Stimulated activated CD8-positive, alpha-beta memory T cell treated with anti-CD3 and anti-CD28 coated beads, Interleukin-12 subunit alpha, Interleukin-12 subunit beta, amount 100 ng/mL, for 24 hours (primary cell): Measurements from ENCODE around the gene TGFB2.

ENCODE experiments used
- DNase-seq: peaks from one replicate; pipeline ENCODE4 v3.0.0-alpha.2; 2020; ENCODE audit errors: extremely low read depth

The TGFB2 gene

GRCh38 chr1:218361298-218362065, 16.3 kb downstream of the TGFB2 start:
- no peak for DNase-seq

DNA sequence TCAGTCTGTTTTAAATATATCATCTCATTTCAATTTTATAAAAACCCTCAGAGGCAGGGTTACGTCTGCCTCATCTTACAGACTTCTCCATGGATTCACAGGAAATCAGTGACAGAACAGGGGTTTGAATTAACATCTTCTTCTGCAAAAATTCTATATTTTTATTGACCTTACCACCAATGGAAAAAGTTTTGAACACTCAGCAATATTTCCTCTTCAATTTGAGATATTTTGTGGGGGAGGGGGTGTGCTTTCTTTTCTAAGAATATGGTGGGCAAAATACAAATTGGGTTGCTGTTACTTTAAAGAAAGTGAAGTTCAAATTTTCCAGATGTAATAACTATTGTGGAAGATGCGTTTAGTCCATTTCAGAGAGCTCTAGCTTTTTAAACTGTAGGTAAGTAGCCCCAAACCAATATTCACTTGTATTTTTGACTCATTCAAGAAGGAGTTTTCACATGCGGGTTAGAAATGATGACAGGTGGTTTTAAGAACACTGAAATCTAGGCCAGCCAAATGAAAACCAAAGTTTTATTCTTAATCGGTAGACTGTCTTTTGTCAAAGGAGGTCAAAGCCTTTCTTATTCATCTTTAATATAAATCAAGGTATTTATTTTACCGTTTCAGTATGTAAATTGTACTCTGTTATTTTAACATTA, 17.4 kb downstream of the TGFB2 start:
- DNase-seq, result no peak

DNA sequence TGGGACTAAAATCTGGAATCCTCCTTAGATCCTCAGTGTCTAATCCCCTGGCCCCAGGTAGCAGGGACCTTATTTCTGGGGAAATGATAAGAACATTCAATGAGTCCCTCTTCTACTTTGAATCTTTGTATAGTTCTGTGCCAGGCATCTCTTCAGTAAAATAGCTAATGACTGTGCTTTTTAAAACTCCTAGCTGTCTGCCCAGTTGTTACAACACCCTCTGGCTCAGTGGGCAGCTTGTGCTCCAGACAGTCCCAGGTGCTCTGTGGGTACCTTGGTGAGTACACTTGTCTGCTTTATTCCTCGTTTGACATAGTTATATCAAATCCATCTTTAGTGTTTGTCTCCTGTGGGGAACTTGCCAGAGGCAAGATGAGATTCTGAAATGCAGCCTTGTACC, 18.0 kb downstream of the TGFB2 start:
- DNase-seq, result no peak

DNA sequence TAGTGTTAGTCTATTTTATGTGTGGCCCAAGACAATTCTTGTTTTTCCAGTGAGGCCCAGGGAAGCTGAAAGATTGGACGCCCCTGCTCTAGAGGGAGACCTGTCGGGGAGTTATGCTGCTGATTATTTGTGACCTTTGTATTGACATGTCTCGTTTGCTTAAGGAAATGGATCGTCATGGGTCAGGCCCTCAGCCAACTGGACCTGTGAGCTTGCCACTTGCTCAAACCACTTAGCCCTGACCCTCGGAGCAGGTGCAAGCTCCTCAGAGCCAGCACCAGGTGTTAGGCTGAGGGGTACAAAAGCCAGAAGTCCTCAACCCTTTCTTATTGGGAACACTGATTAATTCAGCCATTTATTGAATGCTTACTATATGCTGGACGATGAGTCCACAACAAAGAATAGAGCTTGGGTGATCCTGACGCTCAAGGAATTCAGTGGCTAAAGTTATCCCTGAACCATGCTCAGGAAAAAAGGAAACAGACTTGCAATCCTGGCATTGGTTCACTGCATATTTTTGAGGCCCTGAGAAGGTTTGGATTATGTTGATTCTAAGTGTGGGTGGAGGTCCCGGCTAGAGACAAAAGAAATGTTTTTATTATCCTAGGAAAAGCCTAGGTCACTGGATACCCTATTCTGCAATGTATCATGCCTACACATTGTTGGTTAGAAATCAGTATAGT, 19.0 kb downstream of the TGFB2 start:
- DNase-seq, result no peak

DNA sequence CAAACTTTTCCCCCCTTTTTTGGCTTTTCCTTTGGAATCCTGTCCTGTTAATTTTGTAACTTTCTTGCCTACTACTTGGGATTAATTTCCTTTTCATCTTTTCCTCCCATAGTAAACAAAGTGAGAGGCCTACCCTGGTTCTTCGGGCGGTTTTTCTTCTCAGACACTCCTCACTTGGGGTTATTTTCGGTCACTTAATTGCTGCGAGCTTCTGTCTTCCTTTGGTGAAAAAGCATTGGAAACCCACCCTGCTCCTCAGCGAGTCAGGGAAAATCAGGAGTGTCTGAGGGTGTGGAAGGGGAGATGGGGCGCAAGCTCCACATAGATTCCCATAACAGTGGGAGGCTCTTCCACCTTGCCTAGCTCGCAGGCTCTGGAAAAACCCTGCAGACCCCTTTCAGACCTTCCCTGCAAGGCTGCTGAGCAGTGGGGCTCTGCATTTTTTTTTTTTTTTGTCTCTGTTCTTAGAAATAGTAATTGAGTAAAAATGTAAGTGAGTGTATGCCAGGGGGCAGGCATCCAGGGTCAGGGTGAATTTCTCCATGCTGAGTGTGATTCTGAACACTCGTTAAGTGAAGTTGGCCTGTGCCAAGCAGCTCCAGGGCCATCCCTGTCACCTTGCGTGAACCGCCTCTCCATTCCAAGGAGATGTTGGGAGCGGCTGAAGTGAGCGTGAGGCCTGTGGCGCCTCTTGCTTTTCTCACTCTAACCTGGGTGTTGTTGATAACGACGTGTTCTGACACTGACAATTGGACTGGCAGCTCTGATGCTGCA, 20.3 kb downstream of the TGFB2 start:
- no peak for DNase-seq

DNA sequence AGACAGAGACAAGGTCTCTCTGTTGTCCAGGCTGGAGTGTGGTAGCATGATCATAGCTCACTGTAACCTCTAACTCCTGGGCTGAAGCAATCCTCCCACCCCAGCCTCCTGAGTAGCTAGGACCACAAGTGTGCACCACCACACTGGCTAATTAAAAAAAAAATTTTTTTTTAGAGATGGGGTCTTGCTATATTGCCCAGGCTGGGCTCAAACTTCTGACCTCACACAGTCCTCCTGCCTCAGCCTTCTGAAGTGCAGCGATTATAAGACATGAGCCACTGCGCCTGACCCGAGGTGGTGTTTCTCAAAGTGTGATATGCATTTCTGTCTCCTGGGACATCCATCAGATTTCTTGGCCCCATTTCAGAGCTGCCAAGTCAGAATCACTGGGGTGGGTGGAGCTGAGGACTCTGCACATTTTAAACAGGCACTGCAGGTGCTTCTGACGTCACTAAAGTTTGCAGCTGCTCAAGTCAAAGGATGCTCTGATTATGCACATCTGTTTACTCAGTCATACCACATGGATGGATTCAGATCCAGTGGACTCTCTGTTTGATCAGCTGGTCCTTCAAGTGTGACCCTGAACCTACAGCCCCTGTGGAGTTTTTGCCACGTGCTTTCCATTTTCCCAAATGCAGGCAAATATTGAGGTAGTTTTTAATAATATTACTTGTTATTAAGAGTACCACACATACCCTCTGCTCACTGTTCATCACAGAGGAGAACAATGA, 21.4 kb downstream of the TGFB2 start:
- no peak for DNase-seq

DNA sequence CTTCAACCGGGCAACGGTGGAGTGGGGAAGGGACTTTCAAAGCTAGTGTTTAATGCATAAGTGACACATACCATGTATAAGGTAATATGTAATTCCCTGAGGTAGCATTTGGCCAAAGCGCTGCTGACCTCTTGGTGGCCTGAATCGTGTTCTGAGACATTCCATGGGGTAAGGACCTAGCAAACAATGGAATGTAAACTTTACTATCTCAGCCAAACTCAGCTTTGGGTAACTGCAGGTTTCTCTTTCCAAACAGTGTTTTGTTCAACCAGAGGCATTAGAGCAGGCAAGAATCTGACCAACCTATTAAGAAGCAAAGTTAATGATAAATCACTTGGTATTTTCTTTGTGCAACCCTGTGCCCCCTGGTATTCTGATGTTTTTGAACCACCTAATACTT, 22.0 kb downstream of the TGFB2 start:
- no peak for DNase-seq

- DNase-seq, result no peak
Measured at GRCh38 chr1:218368686-218369085, 23.6 kb downstream of the TGFB2 start.

GRCh38 chr1:218369688-218370511, 24.8 kb downstream of the TGFB2 start:
- DNase-seq, result no peak

DNA sequence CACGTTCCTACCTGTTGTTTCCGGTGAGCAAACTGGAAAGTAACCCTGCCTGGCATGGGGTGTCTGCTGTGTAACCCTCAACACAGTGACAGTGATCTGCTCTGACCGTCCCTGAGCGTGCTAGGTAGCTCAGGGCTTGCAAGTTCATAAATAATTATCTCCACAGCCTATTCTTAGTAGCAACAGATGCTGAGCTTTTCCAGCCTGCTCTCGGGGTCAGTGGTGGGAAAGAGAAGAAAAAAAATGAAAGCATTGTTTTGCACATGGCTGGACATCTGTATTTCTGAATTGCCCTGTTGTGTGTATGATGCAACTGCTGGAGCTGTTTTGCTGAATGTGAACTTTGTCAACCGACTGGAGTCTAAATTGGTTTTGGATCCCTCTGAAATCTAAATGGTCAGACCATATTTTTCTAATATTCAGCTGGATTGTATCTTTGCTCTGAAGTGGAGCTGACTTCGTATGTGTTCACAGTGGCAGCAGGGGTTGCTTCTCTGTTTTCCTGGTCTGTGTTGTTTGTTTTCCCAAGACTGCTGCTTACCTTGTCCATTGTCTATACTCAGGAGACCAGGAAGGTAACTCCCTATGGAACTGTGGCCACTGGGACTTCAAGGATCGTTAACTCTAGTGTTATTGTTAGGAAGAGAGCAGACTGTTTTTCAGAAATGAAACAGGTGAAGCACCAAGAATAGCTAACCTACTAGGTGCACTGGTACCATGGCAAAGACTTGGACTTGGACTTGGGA, 27.0 kb downstream of the TGFB2 start:
- DNase-seq, result no peak

- DNase-seq, result no peak
Measured at GRCh38 chr1:218374401-218375353, 29.5 kb downstream of the TGFB2 start.

DNA sequence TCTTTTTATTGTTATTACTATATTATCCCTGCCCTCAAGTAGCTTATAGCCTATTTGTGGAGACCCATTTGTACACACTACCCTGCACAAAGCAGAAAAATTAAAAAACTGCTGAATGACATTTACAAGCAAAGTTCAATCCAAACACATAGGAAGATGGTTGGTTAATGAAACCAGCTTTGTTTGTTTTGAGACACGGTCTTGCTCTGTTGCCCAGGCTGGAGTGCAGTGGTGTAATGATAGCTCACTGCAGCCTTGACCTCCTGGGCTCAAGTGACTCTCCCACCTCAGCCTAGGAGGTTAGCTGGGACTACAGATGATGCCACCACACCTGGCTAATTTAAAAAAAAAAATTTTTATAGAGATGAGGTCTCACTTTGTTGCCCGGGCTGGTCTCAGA, 31.6 kb downstream of the TGFB2 start:
- DNase-seq, result no peak

- peak; percentile 42 for DNase-seq
Measured at GRCh38 chr1:218377143-218377660, 32.1 kb downstream of the TGFB2 start.

GRCh38 chr1:218380125-218380977, 35.2 kb downstream of the TGFB2 start:
- DNase-seq, result no peak

DNA sequence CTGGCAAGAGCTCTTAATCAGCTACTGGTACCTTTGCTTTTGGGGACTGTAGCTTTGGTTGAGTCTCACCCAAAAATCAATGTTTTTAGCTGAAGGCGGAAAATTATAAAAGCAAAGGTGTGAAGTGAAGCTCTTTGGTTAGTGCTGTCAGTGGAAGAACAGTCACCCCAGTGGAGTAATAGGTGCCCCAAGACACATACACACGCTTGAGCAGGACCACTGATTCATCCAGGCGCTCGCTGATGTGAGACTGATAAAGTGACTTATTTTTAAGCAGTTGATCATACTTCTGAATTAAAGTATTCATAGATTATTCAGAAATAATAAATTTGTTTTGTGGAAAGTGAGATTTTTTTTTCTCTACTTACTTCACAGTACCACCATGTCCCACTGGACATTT, 37.1 kb downstream of the TGFB2 start:
- DNase-seq, result no peak

GRCh38 chr1:218383051-218383450, 37.9 kb downstream of the TGFB2 start:
- no peak for DNase-seq

DNA sequence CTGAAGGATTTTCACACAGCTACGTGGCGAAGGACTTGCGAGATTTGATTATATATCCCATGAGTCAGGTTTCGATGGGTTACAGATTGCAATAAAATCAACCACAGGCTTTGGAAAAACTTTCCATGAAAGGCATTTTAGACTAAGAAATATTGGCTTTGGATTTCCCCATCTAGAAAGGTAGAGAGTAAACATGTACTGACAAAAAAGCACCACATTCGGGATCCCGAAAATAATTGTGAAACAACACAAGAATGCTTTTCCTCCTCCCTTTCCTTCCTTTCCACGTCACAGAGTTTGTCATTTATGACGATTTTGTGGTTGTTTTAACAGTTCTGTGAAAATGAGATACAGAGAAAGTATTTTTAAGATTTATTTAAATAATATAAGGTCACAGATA, 38.5 kb downstream of the TGFB2 start:
- no peak for DNase-seq

- DNase-seq, result no peak
Measured at GRCh38 chr1:218384581-218384993, 39.5 kb downstream of the TGFB2 start.
